Activated naive CD8-positive, alpha-beta T cell treated with anti-CD3 and anti-CD28 coated beads for 36 hours (primary cell): ENCODE measurements around the gene SCIN. TPM values are rescaled to one million over a fixed set of nuclear protein-coding genes. Genes with fewer than 3 reads are reported as not detected.
"Not testable (repeated sequence)": the region's sequence is repeated elsewhere in the genome, so short reads cannot be mapped to it uniquely, and the experiment has no call there.

ENCODE experiments used
- DNase-seq: peaks from one replicate; pipeline ENCODE4 v3.0.0; 2021
- H3K27ac Mint-ChIP-seq: one replicate; pipeline ENCODE4 v1.8.0; 2022; ENCODE audit warnings: mild to moderate bottlenecking, moderate library complexity, mixed read lengths
- H3K27me3 Mint-ChIP-seq: one replicate; pipeline ENCODE4 v1.8.0; 2022; ENCODE audit warnings: mild to moderate bottlenecking, mixed read lengths
- H3K36me3 Mint-ChIP-seq: one replicate; pipeline ENCODE4 v1.8.0; 2021; ENCODE audit warnings: mild to moderate bottlenecking, mixed read lengths
- H3K4me1 Mint-ChIP-seq: one replicate; pipeline ENCODE4 v1.8.0; 2021; ENCODE audit warnings: mixed read lengths
- H3K4me3 Mint-ChIP-seq: one replicate; pipeline ENCODE4 v1.8.0; 2022; ENCODE audit warnings: mild to moderate bottlenecking, moderate library complexity, mixed read lengths
- H3K9me3 Mint-ChIP-seq: one replicate; pipeline ENCODE4 v1.8.0; 2022; ENCODE audit warnings: mixed read lengths
- total RNA-seq, 2 experiments: library from RNA; stranded (reverse); gene quantifications; one replicate each; pipeline ENCODE4 v1.2.3, GENCODE V29; 2021

Gene SCIN
- total RNA-seq, 2 experiments from 2014 or later: 0.20 to 0.47 TPM

GRCh38 chr7:12670743-12671520 lies 100.4 kb downstream of the SCIN start:
- Mint-ChIP-seq H3K4me3 (no peak overlapping the region), H3K27me3 (no peaks in the 10 kb centered on the region), H3K27ac (no peak overlapping the region), H3K36me3 (no peaks in the 10 kb centered on the region), H3K4me1 (peaks cover 4% of the 10 kb centered on the region), H3K9me3 (no peaks in the 10 kb centered on the region)
- DNase-seq: no peak

- not testable (repeated sequence) for H3K9me3 Mint-ChIP-seq, H3K27me3 Mint-ChIP-seq, DNase-seq, H3K4me3 Mint-ChIP-seq, H3K36me3 Mint-ChIP-seq, H3K4me1 Mint-ChIP-seq, H3K27ac Mint-ChIP-seq
These were observed 102.9 kb downstream of the SCIN start for GRCh38 chr7:12673436-12673835.

GRCh38 chr7:12674053-12674452 lies 103.5 kb downstream of the SCIN start:
- Mint-ChIP-seq H3K27ac (no peak overlapping the region), H3K36me3 (no peaks in the 10 kb centered on the region), H3K4me1 (peaks cover 4% of the 10 kb centered on the region), H3K27me3 (no peaks in the 10 kb centered on the region), H3K4me3 (no peak overlapping the region), H3K9me3 (no peaks in the 10 kb centered on the region)
- no peak for DNase-seq

GRCh38 chr7:12674861-12675260 lies 104.3 kb downstream of the SCIN start:
- Mint-ChIP-seq H3K4me3 (no peak overlapping the region), H3K9me3 (no peaks in the 10 kb centered on the region)

GRCh38 chr7:12683678-12684585 lies 113.4 kb downstream of the SCIN start:
- DNase-seq: no peak
- Mint-ChIP-seq H3K36me3 (peaks cover 5% of the 10 kb centered on the region), H3K4me1 (peaks cover 18% of the 10 kb centered on the region), H3K9me3 (no peaks in the 10 kb centered on the region), H3K27me3 (no peaks in the 10 kb centered on the region), H3K27ac (no peak overlapping the region), H3K4me3 (no peak overlapping the region)

More at GRCh38 chr7:12674861-12675260, 104.3 kb downstream of the SCIN start:
- DNase-seq: no peak
- Mint-ChIP-seq H3K36me3 (no peaks in the 10 kb centered on the region), H3K27ac (no peak overlapping the region), H3K27me3 (no peaks in the 10 kb centered on the region), H3K4me1 (peaks cover 4% of the 10 kb centered on the region)

- Mint-ChIP-seq H3K4me1 (peaks cover 23% of the 10 kb centered on the region), H3K4me3 (no peak overlapping the region), H3K36me3 (peaks cover 7% of the 10 kb centered on the region), H3K9me3 (no peaks in the 10 kb centered on the region), H3K27me3 (no peaks in the 10 kb centered on the region), H3K27ac (no peak overlapping the region)
- no peak for DNase-seq
These were observed 114.2 kb downstream of the SCIN start for GRCh38 chr7:12684733-12685132.

- Mint-ChIP-seq H3K27ac (peak overlapping the region; percentile 61), H3K4me3 (peak overlapping the region; percentile 46), H3K9me3 (no peaks in the 10 kb centered on the region), H3K36me3 (peaks cover 7% of the 10 kb centered on the region), H3K27me3 (no peaks in the 10 kb centered on the region), H3K4me1 (peaks cover 24% of the 10 kb centered on the region)
- DNase-seq: peak; percentile 19
These were observed 115.0 kb downstream of the SCIN start for GRCh38 chr7:12685550-12685949.

GRCh38 chr7:12686234-12686890 lies 115.8 kb downstream of the SCIN start:
- Mint-ChIP-seq H3K36me3 (peaks cover 7% of the 10 kb centered on the region), H3K4me3 (peak overlapping the region; percentile 97)
- peak; percentile 96 for DNase-seq

GRCh38 chr7:12686891-12687717 lies 116.6 kb downstream of the SCIN start, which contains the start of gene ARL4A:
ARL4A (plus strand) TSS chr7:12687633; CDS start chr7:12688255, 622 bp downstream.
- no peaks in the 10 kb centered on the region for H3K27me3 Mint-ChIP-seq
- H3K27ac Mint-ChIP-seq: peak within 1 kb of the TSS; percentile 94
- no peaks in the 10 kb centered on the region for H3K9me3 Mint-ChIP-seq
- DNase-seq: peak; percentile 89
- peaks cover 26% of the 10 kb centered on the region for H3K4me1 Mint-ChIP-seq
- peaks cover 7% of the 10 kb centered on the region for H3K36me3 Mint-ChIP-seq
- H3K4me3 Mint-ChIP-seq: peak within 1 kb of the TSS; percentile 97

More at GRCh38 chr7:12686234-12686890, 115.8 kb downstream of the SCIN start:
- H3K4me1 Mint-ChIP-seq: peaks cover 26% of the 10 kb centered on the region
- H3K9me3 Mint-ChIP-seq: no peaks in the 10 kb centered on the region
- peak overlapping the region; percentile 94 for H3K27ac Mint-ChIP-seq
- no peaks in the 10 kb centered on the region for H3K27me3 Mint-ChIP-seq

- no peak for DNase-seq
- Mint-ChIP-seq H3K4me1 (peaks cover 26% of the 10 kb centered on the region), H3K36me3 (peaks cover 7% of the 10 kb centered on the region), H3K27ac (peak overlapping the region; percentile 94), H3K4me3 (peak overlapping the region; percentile 97), H3K9me3 (no peaks in the 10 kb centered on the region), H3K27me3 (no peaks in the 10 kb centered on the region)
These were observed 117.2 kb downstream of the SCIN start for GRCh38 chr7:12687718-12688171.

- DNase-seq, H3K9me3 Mint-ChIP-seq, H3K36me3 Mint-ChIP-seq, H3K27me3 Mint-ChIP-seq, H3K27ac Mint-ChIP-seq: not testable (repeated sequence)
- H3K4me1 Mint-ChIP-seq: peaks cover 28% of the 10 kb centered on the region
- H3K4me3 Mint-ChIP-seq: peak overlapping the region; percentile 97
These were observed 118.1 kb downstream of the SCIN start for GRCh38 chr7:12688485-12689170.

- no peaks in the 10 kb centered on the region for H3K27me3 Mint-ChIP-seq
- H3K27ac Mint-ChIP-seq: no peak overlapping the region
- H3K4me1 Mint-ChIP-seq: peaks cover 28% of the 10 kb centered on the region
- no peak for DNase-seq
- no peaks in the 10 kb centered on the region for H3K9me3 Mint-ChIP-seq
- no peak overlapping the region for H3K4me3 Mint-ChIP-seq
- H3K36me3 Mint-ChIP-seq: peaks cover 7% of the 10 kb centered on the region
These were observed 118.9 kb downstream of the SCIN start for GRCh38 chr7:12689451-12689850.

- peaks cover 33% of the 10 kb centered on the region for H3K4me1 Mint-ChIP-seq
- H3K4me3 Mint-ChIP-seq: no peak overlapping the region
These were observed 119.7 kb downstream of the SCIN start for GRCh38 chr7:12690041-12690878.

More at GRCh38 chr7:12690041-12690878, 119.7 kb downstream of the SCIN start:
- Mint-ChIP-seq H3K9me3 (no peaks in the 10 kb centered on the region), H3K27ac (no peak overlapping the region), H3K27me3 (no peaks in the 10 kb centered on the region), H3K36me3 (peaks cover 7% of the 10 kb centered on the region)
- no peak for DNase-seq
